Mucosa of rectum (tissue), 2 donors: ENCODE measurements around the gene TSPAN18.

Experiments
- H3K27ac ChIP-seq, 2 donors: one replicate each; pipeline ENCODE4 v1.7.0; 2013; ENCODE audit warnings: inconsistent platforms in 2 of 2, low read depth in 2 of 2, low read length in 2 of 2
- H3K27me3 ChIP-seq, 2 donors: one replicate each; pipeline ENCODE4 v1.7.0; 2013; ENCODE audit warnings: low read length in 2 of 2; ENCODE audit not compliant: control insufficient read depth in 2 of 2, insufficient read depth in 2 of 2
- H3K36me3 ChIP-seq, 2 donors: one replicate each; pipeline ENCODE4 v1.7.0; 2013; ENCODE audit warnings: low read length in 2 of 2; ENCODE audit not compliant: control insufficient read depth in 2 of 2, insufficient read depth in 2 of 2
- H3K4me1 ChIP-seq, 2 donors: one replicate each; pipeline ENCODE4 v1.7.0; 2013; ENCODE audit warnings: low read length in 2 of 2, mild to moderate bottlenecking in 1 of 2; ENCODE audit not compliant: control insufficient read depth in 2 of 2, insufficient read depth in 2 of 2
- H3K4me3 ChIP-seq, 2 donors: one replicate each; pipeline ENCODE4 v1.7.0; 2013; ENCODE audit warnings: low read length in 2 of 2
- H3K9ac ChIP-seq, 2 donors: one replicate each; pipeline ENCODE4 v1.7.0; 2013; ENCODE audit warnings: low read length in 2 of 2, low read depth in 1 of 2, mild to moderate bottlenecking in 1 of 2
- H3K9me3 ChIP-seq, 2 donors: one replicate each; pipeline ENCODE4 v1.7.0; 2013; ENCODE audit warnings: low read length in 2 of 2; ENCODE audit not compliant: control insufficient read depth in 2 of 2
- donor health status: healthy.
- donor health status: Normal muscosa, but diverticular disease.

The TSPAN18 gene

DNA sequence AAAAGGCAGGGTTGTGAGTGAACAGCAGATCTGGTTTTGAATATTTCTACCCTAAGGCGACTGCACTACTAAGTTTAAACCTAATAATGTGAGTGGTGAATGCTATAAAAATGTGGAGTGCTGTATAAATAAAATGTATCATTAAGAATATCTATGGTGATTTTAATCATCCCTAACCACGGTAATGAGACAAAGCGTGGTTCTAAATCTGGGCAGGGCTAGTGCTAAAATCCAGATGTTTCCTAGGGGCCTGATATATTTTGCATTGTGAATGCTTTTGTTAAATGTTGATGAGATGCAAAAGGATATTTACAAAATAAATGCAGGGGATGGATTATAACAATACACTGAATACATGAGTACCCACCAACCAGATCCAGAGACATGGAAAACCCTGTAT is 58.1 kb downstream of the TSPAN18 start:
- no peaks in the 10 kb centered on the region for H3K27me3 ChIP-seq
- peaks cover 0 to 2% of the 10 kb centered on the region in 2 donors for H3K4me1 ChIP-seq
- no peaks in the 10 kb centered on the region for H3K36me3 ChIP-seq
- no peak overlapping the region for H3K4me3 ChIP-seq
- H3K27ac ChIP-seq, result no peak overlapping the region
- no peaks in the 10 kb centered on the region for H3K9me3 ChIP-seq
- H3K9ac ChIP-seq, result no peak overlapping the region

DNA sequence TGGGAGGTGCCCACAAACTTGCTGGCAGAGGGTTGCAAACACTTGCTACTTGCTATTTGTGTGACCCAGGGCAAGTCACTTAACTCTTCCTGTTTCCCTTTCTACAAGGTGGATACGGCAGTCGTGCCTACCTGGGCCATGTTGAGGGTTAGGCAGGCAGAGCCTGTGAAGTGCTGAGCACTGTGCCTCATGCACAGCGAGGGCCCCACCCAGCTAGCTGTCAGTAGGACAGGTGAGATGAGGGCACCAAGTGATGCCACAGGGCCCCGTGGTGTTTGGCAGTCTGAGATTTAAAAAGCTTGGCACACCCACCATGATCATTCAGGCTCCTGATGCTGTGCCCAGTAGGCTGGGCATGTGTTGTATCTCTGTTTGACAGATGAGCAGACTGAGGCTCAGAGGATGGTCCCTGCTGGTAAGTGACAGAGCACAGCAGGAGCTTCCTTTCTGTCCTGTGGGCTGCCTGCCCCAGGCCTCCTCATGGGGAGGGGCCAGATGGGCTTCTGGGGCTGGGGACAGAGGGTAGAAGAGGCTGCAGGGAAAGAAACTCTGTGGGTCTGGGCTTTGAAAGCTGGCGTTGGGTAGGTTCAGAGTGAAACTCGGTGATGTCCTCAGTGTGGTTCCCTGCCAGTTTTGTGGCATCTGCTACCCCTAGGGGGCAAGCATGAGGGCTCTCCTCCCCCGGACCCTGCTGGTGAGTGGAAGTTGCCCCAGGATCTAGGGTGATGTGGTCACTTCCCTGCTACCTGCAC is 59.3 kb downstream of the TSPAN18 start:
- no peak overlapping the region for H3K27ac ChIP-seq
- no peak overlapping the region for H3K4me3 ChIP-seq

DNA sequence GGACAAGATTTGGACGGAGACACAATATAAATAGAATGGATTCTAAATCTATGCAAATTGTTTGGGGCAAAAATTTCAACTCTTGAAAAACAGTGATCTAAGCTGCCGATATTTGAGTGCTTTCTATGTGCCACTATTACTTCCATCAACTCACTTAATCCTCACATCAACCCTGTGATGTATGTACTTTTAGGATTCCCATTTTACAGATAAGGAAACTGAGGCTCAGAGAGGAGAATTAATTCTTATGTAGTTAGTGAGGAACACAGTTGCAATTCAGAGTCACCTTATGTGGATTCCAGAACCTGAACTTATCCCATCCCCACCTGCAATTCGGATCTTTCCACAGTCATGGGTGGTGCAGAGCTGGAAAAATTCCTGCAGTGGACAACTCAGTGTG is 60.3 kb downstream of the TSPAN18 start:
- Histone ChIP-seq H3K27me3 (no peaks in the 10 kb centered on the region), H3K36me3 (no peaks in the 10 kb centered on the region), H3K4me1 (no peaks in the 10 kb centered on the region), H3K4me3 (no peak overlapping the region), H3K9me3 (no peaks in the 10 kb centered on the region), H3K9ac (no peak overlapping the region), H3K27ac (no peak overlapping the region)

More for the DNA sequence above, 59.3 kb downstream of the TSPAN18 start:
- Histone ChIP-seq H3K36me3 (no peaks in the 10 kb centered on the region), H3K9me3 (no peaks in the 10 kb centered on the region), H3K4me1 (peaks cover 0 to 2% of the 10 kb centered on the region in 2 donors), H3K9ac (no peak overlapping the region), H3K27me3 (no peaks in the 10 kb centered on the region)

DNA sequence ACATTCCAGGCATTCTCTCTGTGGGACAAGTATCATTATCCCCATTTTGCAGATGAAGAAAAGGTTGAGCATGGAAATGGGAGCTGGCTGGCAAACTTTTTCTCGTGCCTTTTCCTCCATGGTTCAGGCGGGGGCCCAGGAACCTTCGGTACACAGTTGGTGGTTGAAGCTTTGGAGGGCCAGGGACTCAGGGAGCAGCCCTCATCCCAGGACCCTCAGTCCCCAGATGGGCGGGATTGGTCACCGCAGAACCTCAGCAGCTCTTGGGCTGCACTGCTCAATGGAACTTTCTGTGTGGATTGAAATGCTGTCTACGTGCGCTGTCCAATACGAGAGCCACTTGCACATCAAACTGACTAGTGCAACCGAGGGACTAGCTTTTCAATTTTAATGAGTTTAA is 61.2 kb downstream of the TSPAN18 start:
- H3K27ac ChIP-seq, result no peak overlapping the region
- no peaks in the 10 kb centered on the region for H3K4me1 ChIP-seq
- H3K9me3 ChIP-seq, result no peaks in the 10 kb centered on the region
- H3K9ac ChIP-seq, result no peak overlapping the region
- H3K36me3 ChIP-seq, result no peaks in the 10 kb centered on the region
- no peaks in the 10 kb centered on the region for H3K27me3 ChIP-seq
- no peak overlapping the region for H3K4me3 ChIP-seq

DNA sequence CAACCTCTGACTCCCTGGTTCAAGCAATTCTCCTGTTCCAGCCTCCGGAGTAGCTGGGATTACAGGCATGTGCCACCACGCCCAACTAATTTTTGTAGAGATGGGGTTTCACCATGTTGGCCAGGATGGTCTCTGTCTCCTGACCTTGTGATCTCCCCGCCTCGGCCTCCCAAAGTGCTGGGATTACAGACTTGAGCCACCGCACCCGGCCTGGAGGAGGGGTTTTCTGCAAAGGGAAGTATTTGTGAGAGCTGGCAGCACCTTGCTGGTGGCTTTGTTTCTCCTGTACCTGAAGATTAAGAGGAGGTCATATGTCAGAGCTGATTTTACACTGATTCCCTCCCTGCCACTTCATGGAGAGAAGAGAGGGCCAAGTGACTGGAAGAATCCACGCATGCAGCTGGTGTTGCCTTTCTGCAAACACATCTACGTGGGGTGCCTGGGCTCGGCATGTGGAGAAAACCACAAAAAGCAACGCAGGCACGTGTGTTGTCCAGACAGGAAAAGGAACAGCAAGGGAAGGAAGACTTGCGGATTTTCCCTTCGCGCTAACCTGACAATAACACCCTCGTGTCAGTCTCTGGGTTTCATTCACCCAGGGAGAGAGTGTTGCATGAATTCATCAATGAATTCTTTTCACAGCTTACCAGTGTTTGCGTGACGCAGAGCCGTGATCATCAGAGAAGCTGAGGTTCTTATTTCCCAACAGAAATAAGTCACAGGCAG is 61.9 kb downstream of the TSPAN18 start:
- Histone ChIP-seq H3K4me3 (no peak overlapping the region), H3K36me3 (no peaks in the 10 kb centered on the region), H3K9me3 (no peaks in the 10 kb centered on the region), H3K9ac (no peak overlapping the region), H3K27me3 (no peaks in the 10 kb centered on the region), H3K4me1 (no peaks in the 10 kb centered on the region), H3K27ac (no peak overlapping the region)

DNA sequence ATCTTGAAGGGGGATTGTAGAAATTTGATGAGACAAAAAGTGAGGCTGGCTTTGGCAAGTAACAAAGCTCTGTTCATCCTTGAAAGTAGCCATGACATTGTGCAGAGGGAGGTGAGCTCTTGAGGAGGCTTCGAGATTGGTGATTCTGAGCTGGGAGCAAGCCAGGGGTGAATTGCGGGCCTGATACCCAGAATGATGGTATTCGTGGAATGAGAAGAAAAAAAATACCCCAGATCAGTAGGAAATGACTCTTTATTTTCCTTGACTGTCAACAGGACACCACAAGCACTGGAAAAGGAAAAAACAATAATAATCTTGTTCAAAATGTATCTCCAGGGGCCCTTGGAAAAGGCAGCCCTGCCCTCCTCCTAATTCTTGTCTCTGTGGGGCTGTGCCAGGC is 62.7 kb downstream of the TSPAN18 start:
- no peak overlapping the region for H3K4me3 ChIP-seq
- H3K27ac ChIP-seq, result no peak overlapping the region
- H3K4me1 ChIP-seq, result no peaks in the 10 kb centered on the region

DNA sequence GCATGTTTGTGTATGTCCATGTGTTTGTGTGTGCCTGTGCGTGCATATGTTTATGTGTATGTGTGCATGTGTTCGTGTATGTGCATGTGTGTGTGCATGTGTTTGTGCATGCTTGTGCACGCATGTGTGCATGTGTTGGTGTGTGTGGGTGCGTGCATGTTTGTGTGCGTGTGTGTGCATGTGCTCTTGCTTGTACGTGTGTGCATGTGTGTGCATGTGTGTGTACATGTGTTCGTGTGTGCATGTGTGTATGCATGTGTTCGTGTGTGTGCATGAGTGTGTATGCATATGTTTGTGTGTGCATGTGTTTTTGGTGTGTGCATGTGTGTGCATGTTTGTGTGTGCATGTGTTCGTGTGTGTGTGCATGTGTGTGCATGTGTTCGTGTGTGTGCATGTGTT is 63.4 kb downstream of the TSPAN18 start:
- no peaks in the 10 kb centered on the region for H3K9me3 ChIP-seq
- H3K4me1 ChIP-seq, result no peaks in the 10 kb centered on the region
- no peak overlapping the region for H3K4me3 ChIP-seq
- H3K27me3 ChIP-seq, result no peaks in the 10 kb centered on the region
- no peak overlapping the region for H3K9ac ChIP-seq
- no peaks in the 10 kb centered on the region for H3K36me3 ChIP-seq
- H3K27ac ChIP-seq, result no peak overlapping the region

More for the DNA sequence above, 62.7 kb downstream of the TSPAN18 start:
- Histone ChIP-seq H3K9ac (no peak overlapping the region), H3K36me3 (no peaks in the 10 kb centered on the region), H3K27me3 (no peaks in the 10 kb centered on the region), H3K9me3 (no peaks in the 10 kb centered on the region)

DNA sequence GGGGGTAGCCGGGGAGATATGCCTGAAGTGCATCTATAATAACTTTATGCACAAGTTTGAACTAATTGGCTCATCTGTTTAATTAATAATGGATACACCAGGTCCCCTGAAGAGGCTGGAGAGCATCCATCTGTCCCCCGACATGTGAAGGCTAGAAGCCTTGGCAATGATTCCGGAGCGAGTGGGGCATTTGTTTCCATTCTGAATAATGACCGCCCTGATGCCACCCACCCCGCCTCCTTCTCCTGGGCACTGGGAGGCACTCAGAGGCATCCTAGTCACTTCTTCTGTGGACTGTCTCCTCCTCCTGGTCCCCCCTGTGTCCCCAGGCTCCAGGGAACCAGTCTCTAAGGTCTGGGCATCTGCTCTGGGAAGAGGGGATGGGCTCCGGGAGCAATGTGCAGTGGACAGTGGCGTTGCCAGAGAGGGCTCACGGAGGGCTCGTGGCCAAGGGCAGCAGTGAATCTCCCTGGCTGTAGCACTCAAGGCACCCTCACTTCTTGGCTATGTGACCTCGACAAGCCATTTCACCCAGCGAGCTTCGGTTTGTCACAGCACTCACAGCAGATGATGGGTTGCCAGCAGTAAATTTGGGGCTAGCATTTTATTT is 64.7 kb downstream of the TSPAN18 start:
- H3K27ac ChIP-seq, result no peak overlapping the region

DNA sequence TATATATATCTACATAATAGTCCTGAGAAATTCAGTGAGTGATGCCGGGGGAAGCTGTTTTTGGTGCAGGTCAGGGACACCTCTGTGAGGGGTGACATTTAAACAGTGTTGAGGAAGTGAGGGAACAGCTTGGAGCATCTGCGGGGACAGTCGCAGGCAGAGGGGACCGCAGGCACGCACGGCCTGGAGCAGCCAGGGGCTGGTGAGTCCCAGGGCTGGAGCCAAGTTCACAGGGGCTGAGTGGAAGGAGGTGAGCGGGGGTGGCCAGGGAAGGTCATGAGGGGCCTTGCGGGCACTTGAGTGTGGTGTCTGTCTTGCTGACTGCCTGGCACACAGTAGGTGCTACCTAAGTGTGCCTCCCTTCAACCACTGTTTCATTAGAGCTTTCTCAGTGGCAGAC is 65.4 kb downstream of the TSPAN18 start:
- Histone ChIP-seq H3K9ac (no peak overlapping the region), H3K27ac (no peak overlapping the region), H3K27me3 (no peaks in the 10 kb centered on the region), H3K4me3 (no peak overlapping the region), H3K9me3 (no peaks in the 10 kb centered on the region), H3K4me1 (no peaks in the 10 kb centered on the region), H3K36me3 (no peaks in the 10 kb centered on the region)

More for the DNA sequence above, 64.7 kb downstream of the TSPAN18 start:
- Histone ChIP-seq H3K9ac (no peak overlapping the region), H3K27me3 (no peaks in the 10 kb centered on the region), H3K4me3 (no peak overlapping the region), H3K4me1 (no peaks in the 10 kb centered on the region), H3K9me3 (no peaks in the 10 kb centered on the region), H3K36me3 (no peaks in the 10 kb centered on the region)

DNA sequence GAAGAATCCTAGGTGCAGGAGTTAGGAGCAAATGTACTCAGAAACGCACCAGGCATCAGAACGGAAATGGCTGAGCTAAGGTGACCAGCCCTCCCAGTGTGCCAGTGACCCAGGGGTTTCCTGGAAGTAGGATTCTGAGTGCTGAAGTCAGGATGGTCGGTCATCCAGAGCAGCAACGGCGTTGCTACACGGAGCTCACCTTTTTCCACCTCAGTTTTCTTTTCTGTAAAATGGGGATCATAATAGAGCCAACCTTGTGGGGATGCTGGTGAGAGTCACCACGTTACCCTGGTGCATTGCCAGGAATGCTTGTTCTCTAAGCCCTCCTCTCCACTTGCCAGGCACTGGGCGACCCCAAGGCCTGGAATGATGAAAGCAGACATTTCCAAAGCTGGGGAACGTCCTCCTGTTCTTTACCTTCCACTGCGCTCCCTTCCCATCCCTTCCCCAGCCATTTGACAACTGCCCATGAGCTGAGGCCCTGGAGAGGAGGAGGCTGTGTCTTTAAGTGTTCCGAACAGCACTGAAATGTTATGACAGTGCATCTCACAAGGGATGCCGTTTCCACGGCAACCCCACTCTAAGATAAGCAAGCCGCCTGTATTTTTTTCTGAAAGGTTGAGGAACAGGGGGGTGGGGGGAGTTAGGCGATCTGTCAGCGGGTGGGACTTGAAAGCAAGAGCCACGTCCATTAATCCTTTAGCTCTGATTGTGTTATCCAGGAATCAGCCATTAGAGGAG is 66.8 kb downstream of the TSPAN18 start:
- Histone ChIP-seq H3K36me3 (no peaks in the 10 kb centered on the region), H3K27ac (no peak overlapping the region), H3K4me1 (no peaks in the 10 kb centered on the region)

More for the DNA sequence above, 66.8 kb downstream of the TSPAN18 start:
- no peaks in the 10 kb centered on the region for H3K9me3 ChIP-seq
- H3K27me3 ChIP-seq, result no peaks in the 10 kb centered on the region
- H3K4me3 ChIP-seq, result no peak overlapping the region
- H3K9ac ChIP-seq, result no peak overlapping the region
